Measurements from ENCODE around the gene NPFFR2. TPM values are rescaled to one million over a fixed set of nuclear protein-coding genes. Genes with fewer than 3 reads are reported as not detected.

The NPFFR2 gene
- total and polyA plus RNA-seq, 8 donors: 0.29 to 0.55 TPM; not detected in 6

GRCh38 chr4:72006586-72006985 lies 25.2 kb upstream of the NPFFR2 start:
- Histone ChIP-seq H3K36me3 (no peaks in the 10 kb centered on the region), H3K4me3 (no peak overlapping the region), H3K4me1 (no peaks in the 10 kb centered on the region), H3K27me3 (no peaks in the 10 kb centered on the region), H3K27ac (no peak overlapping the region), H3K9me3 (no peaks in the 10 kb centered on the region)
- 74 to 90% (median 79%) methylated on average over 2 of the region's 2 CpGs for WGBS, 5 donors
- no peak for DNase-seq
- TF ChIP-seq EP300 (IDR thresholded peaks at IDR 0.05): no peak
- intact Hi-C loops (cut with DNase I; ENCODE audit: low total_unique reads): no loop called here

GRCh38 chr4:72011906-72012305 lies 19.9 kb upstream of the NPFFR2 start:
- H3K4me1 ChIP-seq: no peaks in the 10 kb centered on the region
- H3K4me3 ChIP-seq: no peak overlapping the region
- no peak for DNase-seq
- H3K36me3 ChIP-seq: no peaks in the 10 kb centered on the region
- H3K27ac ChIP-seq: no peak overlapping the region
- no peaks in the 10 kb centered on the region for H3K9me3 ChIP-seq
- TF ChIP-seq POLR2AphosphoS5 (IDR thresholded peaks at IDR 0.05) (no peak), POLR2A (IDR thresholded peaks at IDR 0.05) (no peak), EP300 (IDR thresholded peaks at IDR 0.05) (no peak)
- TF ChIP-seq, protein P1, sequence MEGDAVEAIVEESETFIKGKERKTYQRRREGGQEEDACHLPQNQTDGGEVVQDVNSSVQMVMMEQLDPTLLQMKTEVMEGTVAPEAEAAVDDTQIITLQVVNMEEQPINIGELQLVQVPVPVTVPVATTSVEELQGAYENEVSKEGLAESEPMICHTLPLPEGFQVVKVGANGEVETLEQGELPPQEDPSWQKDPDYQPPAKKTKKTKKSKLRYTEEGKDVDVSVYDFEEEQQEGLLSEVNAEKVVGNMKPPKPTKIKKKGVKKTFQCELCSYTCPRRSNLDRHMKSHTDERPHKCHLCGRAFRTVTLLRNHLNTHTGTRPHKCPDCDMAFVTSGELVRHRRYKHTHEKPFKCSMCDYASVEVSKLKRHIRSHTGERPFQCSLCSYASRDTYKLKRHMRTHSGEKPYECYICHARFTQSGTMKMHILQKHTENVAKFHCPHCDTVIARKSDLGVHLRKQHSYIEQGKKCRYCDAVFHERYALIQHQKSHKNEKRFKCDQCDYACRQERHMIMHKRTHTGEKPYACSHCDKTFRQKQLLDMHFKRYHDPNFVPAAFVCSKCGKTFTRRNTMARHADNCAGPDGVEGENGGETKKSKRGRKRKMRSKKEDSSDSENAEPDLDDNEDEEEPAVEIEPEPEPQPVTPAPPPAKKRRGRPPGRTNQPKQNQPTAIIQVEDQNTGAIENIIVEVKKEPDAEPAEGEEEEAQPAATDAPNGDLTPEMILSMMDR (IDR thresholded peaks at IDR 0.05): no peak
- intact Hi-C loops (cut with DNase I; ENCODE audit: low total_unique reads): no loop called here
- H3K27me3 ChIP-seq: no peaks in the 10 kb centered on the region

DNA sequence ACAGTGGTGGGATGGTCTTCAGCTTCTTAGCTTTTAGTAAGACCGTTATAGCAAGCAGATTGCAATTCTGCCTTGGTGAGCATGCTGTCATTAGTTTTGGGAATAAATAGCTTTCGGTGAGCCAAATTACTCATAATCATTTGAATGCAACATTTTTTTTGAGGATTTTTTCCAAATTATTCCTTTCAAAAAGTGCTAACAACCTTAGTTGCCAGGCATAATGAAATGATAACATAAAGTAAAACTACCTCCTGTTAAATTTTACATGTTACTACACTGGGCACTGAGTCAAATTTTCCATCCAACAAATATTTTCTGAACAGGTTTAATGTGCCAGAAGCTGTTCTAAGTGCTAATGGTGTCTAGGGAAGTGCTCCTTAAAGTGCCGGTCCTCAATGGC lies 15.8 kb upstream of the NPFFR2 start:
- H3K27ac ChIP-seq: no peak overlapping the region
- 61 to 73% (median 66%) methylated on average over 3 of the region's 3 CpGs for WGBS, 5 donors
- H3K4me3 ChIP-seq: no peak overlapping the region
- no peaks in the 10 kb centered on the region for H3K4me1 ChIP-seq
- H3K36me3 ChIP-seq: no peaks in the 10 kb centered on the region
- TF ChIP-seq, protein P1 (IDR thresholded peaks at IDR 0.05): no peak
- TF ChIP-seq EP300 (IDR thresholded peaks at IDR 0.05) (no peak), POLR2A (IDR thresholded peaks at IDR 0.05) (no peak), POLR2AphosphoS5 (IDR thresholded peaks at IDR 0.05) (no peak)
- intact Hi-C loops (cut with DNase I; ENCODE audit: low total_unique reads): no loop called here
- no peaks in the 10 kb centered on the region for H3K27me3 ChIP-seq
- peak in 1 of 2 donors; percentile 4 for DNase-seq
- no peaks in the 10 kb centered on the region for H3K9me3 ChIP-seq

- no peak for DNase-seq
- Histone ChIP-seq H3K9me3 (no peaks in the 10 kb centered on the region), H3K27me3 (no peaks in the 10 kb centered on the region), H3K4me1 (no peaks in the 10 kb centered on the region), H3K27ac (no peak overlapping the region), H3K4me3 (no peak overlapping the region), H3K36me3 (no peaks in the 10 kb centered on the region)
- 44 to 65% (median 56%) methylated on average over 3 of the region's 3 CpGs for WGBS, 5 donors
- intact Hi-C loops (cut with DNase I; ENCODE audit: low total_unique reads): no loop called here
- TF ChIP-seq EP300 (IDR thresholded peaks at IDR 0.05) (no peak), POLR2AphosphoS5 (IDR thresholded peaks at IDR 0.05) (no peak), POLR2A (IDR thresholded peaks at IDR 0.05) (no peak)
- TF ChIP-seq, protein P1 (IDR thresholded peaks at IDR 0.05): no peak
Measured at GRCh38 chr4:72019688-72020087, 12.1 kb upstream of the NPFFR2 start.

DNA sequence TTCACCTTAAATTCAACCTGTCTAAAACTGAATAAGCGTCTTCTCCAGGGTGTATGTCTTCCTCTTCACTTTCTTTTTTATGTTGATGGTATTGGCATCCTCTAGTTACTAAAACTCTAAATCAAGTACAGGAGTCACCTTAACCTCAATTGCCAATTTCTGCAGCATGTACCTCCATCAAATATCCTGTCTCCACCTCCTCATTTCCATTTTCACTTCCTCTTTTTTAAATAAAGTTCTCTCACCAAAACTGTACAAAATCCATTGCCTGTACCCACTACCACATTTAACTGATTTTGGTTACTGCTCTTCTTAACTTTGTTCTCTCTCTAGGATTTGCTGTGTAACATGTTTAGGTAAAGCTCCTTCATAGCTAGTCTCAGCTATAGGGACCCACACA lies 9.2 kb upstream of the NPFFR2 start:
- 85 to 92% (median 89%) methylated on average over 1 of the region's 1 CpG for WGBS, 5 donors
- intact Hi-C loops (cut with DNase I; ENCODE audit: low total_unique reads): no loop called here
- Histone ChIP-seq H3K27me3 (no peaks in the 10 kb centered on the region), H3K4me3 (no peak overlapping the region), H3K36me3 (no peaks in the 10 kb centered on the region), H3K27ac (no peak overlapping the region), H3K9me3 (no peaks in the 10 kb centered on the region), H3K4me1 (no peaks in the 10 kb centered on the region)
- no peak for DNase-seq
- no peak for TF ChIP-seq POLR2AphosphoS5 (IDR thresholded peaks at IDR 0.05)
- TF ChIP-seq EP300 (IDR thresholded peaks at IDR 0.05): no peak
- TF ChIP-seq, protein P1 (IDR thresholded peaks at IDR 0.05): no peak
- TF ChIP-seq POLR2A (IDR thresholded peaks at IDR 0.05): no peak

All from stomach (tissue), 9 donors.